Measurements from ENCODE around the gene PFKL.

PFKL gene

DNA sequence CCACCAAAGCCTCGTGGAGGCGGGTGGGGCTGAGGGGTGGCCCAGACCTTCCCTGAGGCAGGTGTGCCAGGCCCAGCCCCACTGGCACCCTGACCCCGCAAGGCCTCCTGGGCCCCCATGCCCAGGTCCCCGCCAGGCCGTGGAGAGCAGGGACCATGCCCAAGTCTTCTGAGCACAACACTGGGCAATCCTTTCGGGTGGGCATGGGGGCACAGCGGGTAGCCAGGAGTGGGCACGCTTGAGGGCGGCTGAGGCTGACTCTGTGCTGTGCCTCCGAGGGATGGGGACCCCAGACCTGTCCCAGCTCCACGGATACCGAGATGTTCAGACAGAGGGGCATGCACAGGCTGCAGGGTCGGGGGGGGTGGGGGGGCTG lies 26.4 kb downstream of the PFKL start:
- TF ChIP-seq, protein P1, sequence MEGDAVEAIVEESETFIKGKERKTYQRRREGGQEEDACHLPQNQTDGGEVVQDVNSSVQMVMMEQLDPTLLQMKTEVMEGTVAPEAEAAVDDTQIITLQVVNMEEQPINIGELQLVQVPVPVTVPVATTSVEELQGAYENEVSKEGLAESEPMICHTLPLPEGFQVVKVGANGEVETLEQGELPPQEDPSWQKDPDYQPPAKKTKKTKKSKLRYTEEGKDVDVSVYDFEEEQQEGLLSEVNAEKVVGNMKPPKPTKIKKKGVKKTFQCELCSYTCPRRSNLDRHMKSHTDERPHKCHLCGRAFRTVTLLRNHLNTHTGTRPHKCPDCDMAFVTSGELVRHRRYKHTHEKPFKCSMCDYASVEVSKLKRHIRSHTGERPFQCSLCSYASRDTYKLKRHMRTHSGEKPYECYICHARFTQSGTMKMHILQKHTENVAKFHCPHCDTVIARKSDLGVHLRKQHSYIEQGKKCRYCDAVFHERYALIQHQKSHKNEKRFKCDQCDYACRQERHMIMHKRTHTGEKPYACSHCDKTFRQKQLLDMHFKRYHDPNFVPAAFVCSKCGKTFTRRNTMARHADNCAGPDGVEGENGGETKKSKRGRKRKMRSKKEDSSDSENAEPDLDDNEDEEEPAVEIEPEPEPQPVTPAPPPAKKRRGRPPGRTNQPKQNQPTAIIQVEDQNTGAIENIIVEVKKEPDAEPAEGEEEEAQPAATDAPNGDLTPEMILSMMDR (conservative IDR thresholded peaks at IDR 0.05; ENCODE audit: low read length), result no peak
- DNase-seq (ENCODE audit: low read depth), result no peak
- no peak overlapping the region for H3K4me3 ChIP-seq (ENCODE audit: low read length)

DNA sequence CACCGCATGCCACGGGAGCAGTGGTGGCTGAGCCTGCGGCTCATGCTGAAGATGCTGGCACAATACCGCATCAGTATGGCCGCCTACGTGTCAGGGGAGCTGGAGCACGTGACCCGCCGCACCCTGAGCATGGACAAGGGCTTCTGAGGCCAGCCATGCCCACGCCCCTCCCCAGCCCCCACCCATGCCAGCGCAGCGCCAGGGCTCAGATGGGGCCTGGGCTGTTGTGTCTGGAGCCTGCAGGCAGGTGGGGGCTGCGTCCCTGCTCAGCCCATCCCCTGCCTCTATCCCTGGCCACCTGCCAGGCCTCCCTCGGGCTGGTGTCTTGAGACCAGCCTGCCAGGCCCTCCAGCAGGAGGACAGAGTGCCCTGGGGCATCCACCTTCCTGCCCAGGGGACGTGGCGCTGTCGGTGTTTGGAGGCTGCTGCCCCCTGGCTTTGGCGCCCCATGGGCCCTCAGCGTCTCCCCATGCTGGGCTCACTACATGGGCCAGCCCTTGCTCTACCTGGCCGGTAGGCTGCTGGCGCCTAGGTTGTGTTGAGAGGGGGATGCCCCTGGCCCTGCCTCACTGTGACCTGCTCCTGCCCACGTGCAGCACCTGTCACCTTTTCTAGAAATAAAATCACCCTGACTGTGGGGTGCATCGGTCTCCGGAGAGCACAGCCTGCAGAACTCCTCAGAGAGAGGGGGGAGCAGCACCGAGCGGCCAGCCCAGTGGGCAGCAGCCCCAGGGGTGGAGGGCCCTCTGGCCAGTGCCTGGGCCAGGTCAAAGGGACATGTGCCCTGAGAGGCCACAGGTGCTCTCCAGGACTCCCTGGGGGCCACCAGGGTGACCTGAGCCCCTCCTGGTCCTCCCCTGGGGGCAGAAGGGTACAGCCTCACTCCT lies 27.1 kb downstream of the PFKL start:
- TF ChIP-seq, protein P1 (conservative IDR thresholded peaks at IDR 0.05; ENCODE audit: low read length), result no peak
- no peak overlapping the region for H3K4me3 ChIP-seq (ENCODE audit: low read length)
- no peak for DNase-seq (ENCODE audit: low read depth)

DNA sequence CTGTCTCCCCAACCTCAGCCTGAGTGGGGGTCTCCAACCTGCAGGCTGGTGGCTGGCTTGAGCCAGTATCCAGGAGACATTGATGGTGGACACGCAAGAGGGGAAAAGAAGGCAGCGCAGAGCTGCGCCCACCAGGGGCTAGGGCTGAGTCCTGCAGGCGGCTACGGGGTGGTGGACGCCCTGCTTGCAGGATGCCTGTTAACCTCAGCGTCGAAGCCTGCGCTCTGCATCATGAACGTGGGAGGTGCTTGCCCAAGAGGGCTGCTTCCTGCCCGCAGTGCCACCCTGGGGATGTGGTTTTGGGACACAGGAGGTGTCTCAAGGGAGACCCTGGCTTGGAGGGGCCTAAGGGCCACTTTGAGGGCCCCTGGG lies 27.7 kb downstream of the PFKL start:
- no peak for DNase-seq (ENCODE audit: low read depth)
- TF ChIP-seq, protein P1 (conservative IDR thresholded peaks at IDR 0.05; ENCODE audit: low read length), result no peak
- no peak overlapping the region for H3K4me3 ChIP-seq (ENCODE audit: low read length)

DNA sequence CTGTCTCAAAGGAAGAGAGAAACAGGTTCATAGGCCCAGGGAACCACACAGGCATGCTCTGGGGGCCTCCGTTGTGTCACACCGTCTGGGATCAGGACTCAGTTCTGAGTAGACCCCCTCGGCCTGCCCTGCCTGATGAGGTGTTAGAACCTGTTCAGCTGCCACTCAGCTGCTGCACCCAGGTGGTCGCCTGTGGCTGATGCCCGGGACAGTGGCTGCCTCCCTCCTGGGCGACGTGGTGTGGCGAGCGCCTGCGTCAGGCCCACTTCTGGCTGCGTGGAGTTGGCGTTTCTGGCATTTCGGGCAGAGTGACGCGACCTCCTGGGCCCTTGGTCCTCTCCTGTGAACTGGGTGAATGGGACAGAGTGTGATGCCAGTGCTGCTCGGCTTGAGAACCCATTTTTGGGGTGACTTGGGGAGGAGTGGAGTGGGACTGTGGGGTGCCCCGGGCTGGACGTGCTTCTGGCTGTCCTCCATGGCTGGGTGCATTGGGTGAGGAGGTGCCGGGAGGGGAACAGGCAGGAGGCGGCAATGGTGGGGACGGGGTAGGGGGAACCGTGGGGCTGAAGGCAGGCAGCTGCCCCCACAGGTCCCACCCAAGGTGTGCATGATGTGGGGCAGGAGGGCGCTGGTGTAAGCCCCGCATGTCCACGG lies 28.5 kb downstream of the PFKL start:
- DNase-seq (ENCODE audit: low read depth), result no peak
- TF ChIP-seq, protein P1 (conservative IDR thresholded peaks at IDR 0.05; ENCODE audit: low read length), result no peak
- H3K4me3 ChIP-seq (ENCODE audit: low read length), result no peak overlapping the region

DNA sequence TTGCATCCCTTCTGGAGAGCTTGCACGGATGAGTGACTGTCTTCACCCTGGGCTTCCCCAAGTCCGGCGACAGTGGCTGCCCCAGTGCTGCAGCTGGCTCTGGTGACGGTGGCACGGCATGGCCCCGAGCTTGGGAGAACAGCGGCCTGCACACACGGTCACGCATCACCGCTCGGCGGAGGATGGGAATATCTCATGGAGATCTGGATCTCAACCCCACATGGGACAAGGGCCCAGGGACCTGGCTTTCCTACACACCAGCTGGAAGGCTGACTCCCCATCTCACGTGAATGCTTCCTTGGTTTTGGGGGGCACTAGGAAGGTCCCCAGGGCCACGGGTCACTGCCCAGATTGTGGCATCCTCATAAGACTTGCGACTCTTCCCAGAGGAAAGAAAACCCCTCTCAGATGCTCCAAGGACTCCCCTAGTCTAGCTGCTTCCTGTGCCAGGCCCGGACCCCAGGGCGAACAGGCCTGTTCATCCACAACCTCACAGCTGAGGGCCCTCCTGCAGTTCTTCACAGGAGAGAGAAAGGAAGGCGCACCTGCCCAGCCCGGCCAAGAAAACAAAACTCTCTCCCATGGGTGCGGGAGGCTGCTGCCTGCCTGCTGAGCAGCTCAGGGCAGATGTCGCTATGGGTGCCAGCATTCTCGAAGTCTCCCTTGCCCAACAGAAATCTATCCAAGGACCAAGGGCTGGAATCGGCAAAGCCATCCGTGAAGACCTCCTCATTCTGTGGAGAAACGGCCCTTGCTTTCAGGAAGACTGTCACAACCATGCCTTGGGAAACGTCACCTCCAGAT lies 29.4 kb downstream of the PFKL start:
- TF ChIP-seq, protein P1 (conservative IDR thresholded peaks at IDR 0.05; ENCODE audit: low read length), result no peak
- H3K4me3 ChIP-seq (ENCODE audit: low read length), result no peak overlapping the region
- no peak for DNase-seq (ENCODE audit: low read depth)

DNA sequence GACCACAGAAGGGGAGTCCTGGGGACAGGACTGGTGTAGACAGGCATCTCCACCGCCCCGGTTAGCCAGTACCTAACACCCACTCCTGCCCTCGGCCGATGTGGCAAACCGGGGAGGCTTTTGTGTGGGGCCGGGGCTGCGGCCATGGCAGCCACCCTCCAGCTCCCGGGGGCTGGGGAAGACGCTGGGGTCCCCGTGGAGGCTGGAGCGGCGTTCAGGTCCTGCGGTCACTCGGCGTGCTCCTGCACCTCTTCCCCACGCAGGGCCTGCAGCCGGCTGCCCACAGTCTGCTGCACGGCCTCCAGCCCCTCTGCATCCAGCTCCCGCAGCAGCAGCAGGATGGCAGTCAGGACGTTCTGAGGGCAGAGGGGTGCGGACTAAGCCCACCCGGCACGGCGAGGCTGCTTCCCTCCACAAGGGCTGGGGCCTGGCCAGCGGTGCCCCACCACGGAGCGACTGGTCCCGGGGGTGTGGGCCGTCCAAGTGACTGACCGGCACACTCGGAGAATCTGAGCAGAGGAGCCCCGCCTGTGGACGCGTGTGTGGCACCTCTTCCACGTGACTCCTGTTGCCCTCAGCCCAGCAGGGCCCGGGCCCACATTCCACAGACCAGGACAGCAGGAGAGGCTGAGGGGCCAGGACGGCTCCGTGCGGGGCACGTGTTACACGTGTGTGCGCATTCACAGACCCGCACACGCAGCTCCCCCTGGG lies 30.3 kb downstream of the PFKL start:
- TF ChIP-seq, protein P1 (conservative IDR thresholded peaks at IDR 0.05; ENCODE audit: low read length), result no peak
- H3K4me3 ChIP-seq (ENCODE audit: low read length), result no peak overlapping the region
- DNase-seq (ENCODE audit: low read depth), result no peak

Data from AG10803 (cell line).